Measurements from ENCODE around the gene HACD4. TPM values are rescaled to one million over a fixed set of nuclear protein-coding genes. Genes with fewer than 3 reads are reported as not detected.

HACD4 gene
- total and polyA plus RNA-seq, 2 experiments from 2014 or later, result 3.8 to 7.5 TPM

- Histone ChIP-seq H4K20me1 (ENCODE audit: insufficient read depth) (no peaks in the 10 kb centered on the region), H3K27ac (no peak overlapping the region), H3K9ac (no peak overlapping the region), H3K9me2 (ENCODE audit: insufficient read depth) (no peaks in the 10 kb centered on the region), H3K79me2 (ENCODE audit: insufficient read depth) (no peaks in the 10 kb centered on the region), H3F3A (ENCODE audit: insufficient read depth) (peaks cover 4% of the 10 kb centered on the region; the same call in 1 of the 2 replicates), H3K4me2 (ENCODE audit: unreplicated experiment) (no peak overlapping the region), H3K4me1 (ENCODE audit: insufficient read depth) (0 out of 2 replicates have a peak, but pooled peaks cover under 1% of the 10 kb centered on the region), H3K27me3 (replicated peaks; ENCODE audit: insufficient read depth) (no peaks in the 10 kb centered on the region), H2AFZ (no peak overlapping the region), H3K9me3 (ENCODE audit: low read depth) (no peaks in the 10 kb centered on the region), H3K36me3 (ENCODE audit: low read depth) (no peaks in the 10 kb centered on the region), H3K4me3 (no peak overlapping the region)
- TF ChIP-seq EZH2phosphoT487 (IDR thresholded peaks at IDR 0.05; ENCODE audit: insufficient read depth, low read depth) (no peak), EZH2 (IDR thresholded peaks at IDR 0.05; ENCODE audit: insufficient read depth, poor library complexity, severe bottlenecking) (no peak)
- DNase-seq, result no peak
- in situ Hi-C loops (cut with MboI), result no loop called here
- WGBS, 2 experiments (ENCODE audit: low coverage in 1 of 2, low lambda C conversion rate in 2 of 2, missing lambda C conversion rate in 2 of 2), result 52 to 53% methylated on average over 3 of the region's 3 CpGs
Observed at GRCh38 chr9:21075484-21075883, 44.0 kb upstream of the HACD4 start.

GRCh38 chr9:21070906-21071305 lies 39.5 kb upstream of the HACD4 start:
- DNase-seq, result no peak
- Histone ChIP-seq H3K36me3 (ENCODE audit: low read depth) (no peaks in the 10 kb centered on the region), H3K9ac (no peak overlapping the region), H3K9me3 (ENCODE audit: low read depth) (no peaks in the 10 kb centered on the region), H3K79me2 (ENCODE audit: insufficient read depth) (no peaks in the 10 kb centered on the region), H4K20me1 (ENCODE audit: insufficient read depth) (no peaks in the 10 kb centered on the region), H3K4me2 (ENCODE audit: unreplicated experiment) (no peak overlapping the region), H3K4me1 (ENCODE audit: insufficient read depth) (peaks cover 9% of the 10 kb centered on the region), H3K27me3 (replicated peaks; ENCODE audit: insufficient read depth) (no peaks in the 10 kb centered on the region), H2AFZ (no peak overlapping the region), H3F3A (ENCODE audit: insufficient read depth) (peaks cover 15% of the 10 kb centered on the region), H3K4me3 (no peak overlapping the region), H3K27ac (no peak overlapping the region), H3K9me2 (ENCODE audit: insufficient read depth) (no peaks in the 10 kb centered on the region)
- no peak for TF ChIP-seq EZH2phosphoT487 (IDR thresholded peaks at IDR 0.05; ENCODE audit: insufficient read depth, low read depth)
- no peak for TF ChIP-seq EZH2 (IDR thresholded peaks at IDR 0.05; ENCODE audit: insufficient read depth, poor library complexity, severe bottlenecking)
- in situ Hi-C loops (cut with MboI), result no loop called here

- H4K20me1 ChIP-seq (ENCODE audit: insufficient read depth), result no peaks in the 10 kb centered on the region
- H3F3A ChIP-seq (ENCODE audit: insufficient read depth), result peaks cover 15% of the 10 kb centered on the region
- no peaks in the 10 kb centered on the region for H3K9me3 ChIP-seq (ENCODE audit: low read depth)
- peak overlapping the region; percentile 50 for H3K9ac ChIP-seq
- DNase-seq, result peak; percentile 95
- TF ChIP-seq EZH2 (IDR thresholded peaks at IDR 0.05; ENCODE audit: insufficient read depth, poor library complexity, severe bottlenecking), result no peak
- TF ChIP-seq EZH2phosphoT487 (IDR thresholded peaks at IDR 0.05; ENCODE audit: insufficient read depth, low read depth), result no peak
- H3K27me3 ChIP-seq (replicated peaks; ENCODE audit: insufficient read depth), result no peaks in the 10 kb centered on the region
- H3K9me2 ChIP-seq (ENCODE audit: insufficient read depth), result no peaks in the 10 kb centered on the region
- H3K27ac ChIP-seq, result peak overlapping the region; percentile 56
- H3K79me2 ChIP-seq (ENCODE audit: insufficient read depth), result no peaks in the 10 kb centered on the region
- peak overlapping the region; percentile 61 for H3K4me3 ChIP-seq
- peak overlapping the region; percentile 84 for H3K4me2 ChIP-seq (ENCODE audit: unreplicated experiment)
- H3K4me1 ChIP-seq (ENCODE audit: insufficient read depth), result peaks cover 9% of the 10 kb centered on the region
- WGBS, 2 experiments (ENCODE audit: low coverage in 1 of 2, low lambda C conversion rate in 2 of 2, missing lambda C conversion rate in 2 of 2), result 3 to 4% methylated on average over 4 of the region's 4 CpGs
- in situ Hi-C loops (cut with MboI), result no loop called here
- no peaks in the 10 kb centered on the region for H3K36me3 ChIP-seq (ENCODE audit: low read depth)
- H2AFZ ChIP-seq, result peak overlapping the region; percentile 47
Observed at GRCh38 chr9:21070171-21070571, 38.7 kb upstream of the HACD4 start.

- Histone ChIP-seq H3K36me3 (ENCODE audit: low read depth) (no peaks in the 10 kb centered on the region), H3K4me1 (ENCODE audit: insufficient read depth) (0 out of 2 replicates have a peak, but pooled peaks cover 11% of the 10 kb centered on the region), H3K4me3 (no peak overlapping the region), H3K79me2 (ENCODE audit: insufficient read depth) (no peaks in the 10 kb centered on the region), H3F3A (ENCODE audit: insufficient read depth) (peaks cover 7% of the 10 kb centered on the region), H3K27me3 (replicated peaks; ENCODE audit: insufficient read depth) (no peaks in the 10 kb centered on the region), H3K9me3 (ENCODE audit: low read depth) (no peaks in the 10 kb centered on the region), H4K20me1 (ENCODE audit: insufficient read depth) (no peaks in the 10 kb centered on the region), H3K27ac (no peak overlapping the region), H3K9ac (no peak overlapping the region), H3K4me2 (ENCODE audit: unreplicated experiment) (peak overlapping the region; percentile 5), H2AFZ (0 out of 2 replicates have a peak overlapping the region, but pooled peaks have one; percentile 24), H3K9me2 (ENCODE audit: insufficient read depth) (no peaks in the 10 kb centered on the region)
- DNase-seq, result peak; percentile 43
- no peak for TF ChIP-seq EZH2phosphoT487 (IDR thresholded peaks at IDR 0.05; ENCODE audit: insufficient read depth, low read depth)
- TF ChIP-seq EZH2 (IDR thresholded peaks at IDR 0.05; ENCODE audit: insufficient read depth, poor library complexity, severe bottlenecking), result no peak
- in situ Hi-C loops (cut with MboI), result no loop called here
- WGBS, 2 experiments (ENCODE audit: low coverage in 1 of 2, low lambda C conversion rate in 2 of 2, missing lambda C conversion rate in 2 of 2), result 6% methylated on average over 2 of the region's 2 CpGs
Observed at GRCh38 chr9:21060919-21061561, 29.6 kb upstream of the HACD4 start.
